ENCODE data around the gene IGSF6.
"Not testable (repeated sequence)": the region's sequence is repeated elsewhere in the genome, so short reads cannot be mapped to it uniquely, and the experiment has no call there.

IGSF6 gene

DNA sequence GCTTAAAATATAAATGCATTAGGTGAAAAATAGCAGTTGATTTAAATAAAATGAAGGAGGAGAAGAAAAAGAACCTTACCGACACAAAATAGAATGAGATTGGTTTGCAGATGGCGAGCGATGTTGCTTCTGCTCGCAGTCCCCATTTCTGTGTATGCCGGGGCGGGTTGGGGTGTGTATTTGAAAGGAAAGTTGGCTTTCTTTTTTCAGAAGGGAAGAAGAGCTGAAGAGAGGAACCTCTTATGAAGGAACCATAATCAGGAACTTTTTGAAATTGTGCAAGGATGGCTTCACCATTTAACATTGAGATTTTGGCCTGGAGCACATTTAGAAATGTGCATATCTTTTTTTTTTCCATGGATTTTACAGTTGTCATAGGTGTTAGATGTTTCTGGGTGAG is at the start of gene IGSF6:
Gene IGSF6 (minus strand): TSS at position 156 of the 400 bp plus-strand sequence. CDS start 10 bp downstream, at position 146.
- no peak for DNase-seq

GRCh38 chr16:21701271-21701670 is 48.9 kb upstream of the IGSF6 start:
- no peak for DNase-seq

DNA sequence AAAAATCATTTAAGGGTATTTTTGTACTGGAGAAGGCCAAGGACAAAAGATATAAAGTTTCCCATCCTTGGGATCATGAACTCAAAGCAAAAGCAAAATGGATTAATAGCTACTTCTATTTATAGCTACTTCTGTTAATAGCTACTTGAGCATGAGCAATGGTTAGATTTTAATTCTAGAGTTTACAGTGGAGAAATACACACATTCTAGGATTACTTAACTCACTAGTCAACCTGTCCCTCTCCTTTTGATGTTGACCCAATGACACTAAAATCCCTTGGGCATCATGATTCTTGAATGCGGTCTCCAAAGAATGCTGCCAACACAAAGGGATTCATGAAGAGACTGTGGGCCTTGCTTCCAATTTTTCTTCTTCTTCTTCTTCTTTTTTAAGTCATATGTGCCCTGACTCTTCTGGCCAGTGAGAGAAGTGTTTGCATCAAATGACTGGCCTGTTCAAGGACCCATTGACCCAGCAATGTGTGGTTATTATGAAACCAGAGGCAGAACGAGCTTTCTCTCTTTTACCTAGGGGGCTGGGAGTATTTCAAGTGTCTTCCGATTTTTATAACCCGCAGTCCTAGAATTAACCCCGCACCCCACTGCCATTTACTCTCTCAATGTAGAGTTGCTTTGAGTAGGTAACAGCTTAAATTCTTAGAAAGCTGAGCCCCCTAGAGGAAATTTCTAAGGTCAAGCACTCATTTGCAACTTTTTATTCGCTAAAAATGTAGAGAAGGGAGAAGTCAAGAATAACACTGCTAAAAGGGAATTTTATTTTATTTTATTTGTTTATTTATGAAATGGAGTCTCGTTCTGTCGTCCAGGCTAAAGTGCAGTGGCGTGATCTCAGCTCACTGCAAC is 46.0 kb upstream of the IGSF6 start:
- no peak for DNase-seq

- no peak for DNase-seq
Observed at GRCh38 chr16:21697032-21697431, 44.6 kb upstream of the IGSF6 start.

DNA sequence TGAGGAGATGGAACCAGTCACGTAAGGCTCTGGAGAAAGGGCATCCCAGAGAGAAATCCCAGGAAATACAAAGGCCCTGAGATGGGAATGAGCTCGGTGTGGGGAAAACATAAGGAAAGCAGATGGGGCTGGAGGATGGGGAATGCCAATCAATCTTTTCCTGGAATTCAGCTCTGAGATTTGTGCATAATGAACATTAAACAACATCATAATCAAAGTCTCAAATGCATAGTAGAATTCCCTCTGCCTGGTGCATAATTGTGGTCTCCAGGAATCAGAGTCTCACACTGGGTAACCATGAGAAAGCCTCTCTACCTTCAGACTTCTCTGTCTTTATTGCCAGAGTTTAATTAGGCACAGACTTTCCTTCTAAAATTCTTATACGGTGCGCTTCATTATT is 42.2 kb upstream of the IGSF6 start:
- DNase-seq, result no peak

DNA sequence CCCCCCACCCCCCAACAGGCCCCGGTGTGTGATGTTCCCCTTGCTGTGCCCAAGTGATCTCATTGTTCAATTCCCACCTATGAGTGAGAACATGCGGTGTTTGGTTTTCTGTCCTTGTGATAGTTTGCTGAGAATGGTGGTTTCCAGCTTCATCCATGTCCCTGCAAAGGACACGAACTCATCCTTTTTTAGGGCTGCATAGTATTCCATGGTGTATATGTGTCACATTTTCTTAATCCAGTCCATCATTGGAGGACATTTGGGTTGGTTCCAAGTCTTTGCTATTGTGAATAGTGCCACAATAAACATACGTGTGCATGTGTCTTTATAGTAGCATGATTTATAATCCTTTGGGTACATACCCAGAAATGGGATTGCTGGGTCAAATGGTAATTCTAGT is 38.6 kb upstream of the IGSF6 start:
- DNase-seq, result not testable (repeated sequence)

DNA sequence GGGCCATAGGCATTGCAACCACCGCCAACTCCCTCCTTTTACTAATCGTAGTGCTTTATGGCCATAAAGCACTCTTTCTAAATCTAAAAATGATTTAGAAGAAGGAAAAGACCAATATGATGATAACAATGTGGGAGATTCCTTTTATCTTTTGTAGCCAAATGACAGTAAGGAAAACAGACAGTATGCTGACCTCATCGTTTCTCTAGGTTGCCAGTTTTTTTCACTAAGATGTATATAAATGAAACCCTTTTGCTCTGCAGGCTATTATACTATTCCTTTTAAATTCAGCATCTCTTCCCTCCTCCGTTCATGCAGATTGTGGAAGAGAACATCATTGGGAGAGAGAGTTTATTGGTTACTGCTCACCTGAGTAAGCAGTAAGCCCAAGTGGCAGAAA is 36.7 kb upstream of the IGSF6 start:
- DNase-seq, result no peak

GRCh38 chr16:21685034-21685455 is 32.6 kb upstream of the IGSF6 start:
- DNase-seq, result no peak

GRCh38 chr16:21684199-21684598 is 31.8 kb upstream of the IGSF6 start:
- DNase-seq, result no peak

DNA sequence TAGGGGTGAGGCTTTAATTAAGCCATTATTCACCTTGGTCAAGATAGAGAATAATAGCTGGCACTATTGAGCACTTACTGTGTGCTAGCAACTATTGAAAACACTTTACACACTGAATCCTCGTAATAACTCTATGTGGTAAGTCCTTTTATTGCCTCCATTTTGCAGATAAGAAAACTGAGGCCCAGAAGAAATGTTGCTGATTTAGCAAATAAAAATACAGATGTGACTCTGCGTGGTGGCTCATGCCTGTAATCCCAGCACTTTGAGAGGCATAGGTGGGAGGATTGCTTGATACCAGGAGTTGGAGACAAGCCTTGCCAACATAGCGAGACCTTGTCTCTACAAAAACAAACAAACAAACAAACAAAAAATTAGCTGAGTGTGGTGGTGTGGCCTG is 30.8 kb upstream of the IGSF6 start:
- no peak for DNase-seq

GRCh38 chr16:21680714-21681113 is 28.3 kb upstream of the IGSF6 start:
- not testable (repeated sequence) for DNase-seq

- not testable (repeated sequence) for DNase-seq
Observed at GRCh38 chr16:21674456-21674855, 22.0 kb upstream of the IGSF6 start.

- DNase-seq, result no peak
Observed at GRCh38 chr16:21673469-21673868, 21.1 kb upstream of the IGSF6 start.

DNA sequence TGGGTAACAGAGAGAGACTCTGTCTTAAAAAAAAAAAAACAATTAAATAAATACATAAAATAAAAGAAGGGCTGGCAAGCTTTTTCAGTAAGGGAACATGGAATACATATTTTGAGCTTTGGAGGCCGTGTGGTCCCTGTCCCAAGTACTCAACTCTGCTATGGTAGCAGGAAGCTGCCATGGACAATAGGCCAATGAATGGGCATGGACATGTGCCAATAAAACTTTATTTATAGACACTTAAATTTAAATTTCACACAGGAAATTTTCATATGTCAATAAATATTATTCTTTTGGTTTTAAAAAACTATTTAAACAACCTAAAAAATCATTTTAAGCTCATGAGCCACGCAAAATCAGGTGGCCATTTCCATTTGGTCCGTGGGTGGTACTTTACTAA is 15.2 kb upstream of the IGSF6 start:
- DNase-seq, result no peak

DNA sequence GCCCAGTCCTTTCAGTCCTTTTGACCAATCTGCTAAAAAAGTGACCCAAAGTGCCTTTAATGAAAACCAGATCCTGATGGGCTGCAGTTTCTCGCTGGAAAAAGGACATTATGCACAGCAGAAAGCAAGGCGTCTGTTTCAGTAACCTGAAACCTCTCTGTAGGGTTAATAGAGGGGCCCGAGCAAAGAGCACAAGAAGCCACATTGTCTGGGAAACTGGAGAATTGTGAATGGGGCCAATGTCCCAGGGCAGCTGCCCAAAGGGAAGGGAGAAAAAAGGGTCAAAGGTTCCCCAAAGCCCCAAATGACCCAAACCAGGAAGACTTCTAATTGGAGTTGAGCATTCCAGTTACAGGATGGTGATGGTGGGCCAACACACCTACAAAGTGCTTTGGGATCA is 14.4 kb upstream of the IGSF6 start:
- DNase-seq, result no peak

- DNase-seq, result no peak
Observed at GRCh38 chr16:21664801-21665492, 12.5 kb upstream of the IGSF6 start.

GRCh38 chr16:21663889-21664647 is 11.7 kb upstream of the IGSF6 start, which contains the start of gene OTOA:
Gene OTOA, plus strand, starts transcription at chr16:21663968. Its CDS starts 14,547 bp downstream, at chr16:21678515.
- DNase-seq, result no peak

DNA sequence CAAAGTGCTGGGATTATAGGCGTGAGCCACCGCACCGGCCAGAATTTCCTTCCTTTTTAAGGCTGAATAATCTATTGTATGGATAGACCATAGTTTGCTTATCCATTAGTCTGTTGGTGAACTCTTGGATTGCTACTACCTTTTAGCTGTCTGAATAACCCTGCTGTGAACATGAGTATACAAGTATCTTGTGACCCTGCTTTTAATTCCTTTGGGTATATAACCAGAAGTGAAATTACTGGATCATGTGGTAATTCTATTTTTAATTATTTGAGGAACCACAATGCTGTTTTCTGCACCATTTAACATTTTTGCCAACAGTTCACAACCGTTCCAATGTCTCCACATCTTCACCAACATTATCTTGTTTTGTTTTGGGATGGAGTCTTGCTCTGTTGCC is 6.7 kb upstream of the IGSF6 start:
- DNase-seq, result no peak

- peak; percentile 48 for DNase-seq
Observed at GRCh38 chr16:21656795-21657768, 4.7 kb upstream of the IGSF6 start.

- no peak for DNase-seq
Observed at GRCh38 chr16:21654881-21655280, 2.5 kb upstream of the IGSF6 start.

- DNase-seq, result no peak
Observed at GRCh38 chr16:21654466-21654865, 2.1 kb upstream of the IGSF6 start.

GRCh38 chr16:21653571-21653970 is 1.2 kb upstream of the IGSF6 start:
- no peak for DNase-seq
